ENCODE data around the gene ATAD5.
A peak's percentile ranks its signal among the peaks of the same experiment; 100 is the strongest.
"Not testable (repeated sequence)": the region's sequence is repeated elsewhere in the genome, so short reads cannot be mapped to it uniquely, and the experiment has no call there.

Gene ATAD5

DNA sequence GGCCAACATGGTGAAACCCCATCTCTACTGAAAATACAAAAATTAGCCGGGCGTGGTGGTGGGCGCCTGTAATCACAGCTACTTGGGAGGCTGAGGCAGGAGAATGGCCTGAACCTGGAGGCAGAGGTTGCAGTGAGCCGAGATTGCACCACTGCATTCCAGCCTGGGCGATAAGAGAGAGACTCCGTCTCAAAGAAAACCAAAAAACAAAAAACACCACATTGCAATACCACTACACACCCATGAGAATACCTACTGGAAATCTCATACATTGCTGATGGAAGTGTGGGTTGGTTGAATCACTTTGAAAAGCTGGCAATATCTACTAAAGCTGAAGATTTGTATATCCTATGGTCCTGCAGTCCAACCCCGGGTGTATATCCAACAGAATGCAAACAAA, 78.4 kb downstream of the ATAD5 start:
- DNase-seq (ENCODE audit: low spot score), result not testable (repeated sequence)

GRCh38 chr17:30913955-30914354, 82.2 kb downstream of the ATAD5 start:
- no peak for DNase-seq (ENCODE audit: low spot score)

- DNase-seq (ENCODE audit: low spot score), result no peak
These were observed 84.3 kb downstream of the ATAD5 start for GRCh38 chr17:30915833-30916611.

- no peak for DNase-seq (ENCODE audit: low spot score)
These were observed 85.3 kb downstream of the ATAD5 start for GRCh38 chr17:30917050-30917449.

DNA sequence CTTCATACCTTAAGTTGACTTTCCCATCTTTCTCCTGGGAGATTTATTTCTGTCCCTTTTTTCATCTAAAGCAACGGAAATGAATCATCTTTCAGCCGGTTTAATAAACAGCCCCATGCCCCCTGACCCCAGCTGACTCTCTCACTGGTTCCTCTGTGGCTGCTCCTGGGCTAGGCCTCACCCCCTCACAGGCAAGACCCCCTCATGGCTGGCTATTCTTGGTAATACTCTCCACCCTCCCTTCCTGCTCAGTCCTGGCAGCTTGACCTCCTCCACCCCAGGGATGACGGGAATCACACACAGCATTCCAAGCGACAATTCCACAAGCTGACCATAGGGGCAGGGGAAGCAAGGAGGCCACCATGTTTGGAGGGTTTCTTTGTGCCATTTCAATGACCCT, 88.5 kb downstream of the ATAD5 start:
- peak; percentile 23 for DNase-seq (ENCODE audit: low spot score)

GRCh38 chr17:30920683-30921543, 89.1 kb downstream of the ATAD5 start:
- DNase-seq (ENCODE audit: low spot score), result no peak

DNA sequence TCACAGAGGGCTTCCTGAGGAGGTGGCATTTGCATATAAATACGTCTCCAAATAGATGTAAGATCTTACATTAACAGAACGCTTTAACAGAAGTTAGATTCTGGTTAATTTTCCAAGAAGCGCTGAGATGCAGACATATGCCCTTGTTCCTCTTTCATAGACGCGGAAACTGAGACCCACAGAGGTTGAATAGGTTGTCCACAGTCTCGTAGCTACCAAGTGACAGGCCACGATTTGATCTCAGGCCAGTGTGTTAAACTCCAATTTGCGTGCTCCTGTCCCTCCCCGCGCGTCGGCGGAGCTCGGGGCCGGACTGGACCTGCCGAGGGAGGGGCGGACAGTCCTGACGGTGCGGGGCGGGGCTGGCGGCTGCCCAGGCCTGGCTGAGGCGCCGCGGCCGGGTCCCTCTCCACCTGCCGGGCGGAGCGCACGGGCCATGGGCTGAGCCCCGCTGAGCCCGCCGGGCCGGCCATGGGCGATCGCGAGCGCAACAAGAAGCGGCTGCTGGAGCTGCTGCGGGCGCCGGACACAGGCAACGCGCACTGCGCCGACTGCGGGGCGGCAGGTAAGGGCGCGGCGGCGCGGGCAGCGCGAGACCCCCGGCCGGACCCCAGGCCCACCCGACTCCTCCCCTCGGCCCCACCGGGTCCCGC, 89.9 kb downstream of the ATAD5 start, which contains the start of gene ADAP2:
Gene ADAP2, plus strand, starts transcription at position 402 of the 653 bp plus-strand sequence. Its CDS starts 70 bp downstream, at position 472.
- peak; percentile 48 for DNase-seq (ENCODE audit: low spot score)

DNA sequence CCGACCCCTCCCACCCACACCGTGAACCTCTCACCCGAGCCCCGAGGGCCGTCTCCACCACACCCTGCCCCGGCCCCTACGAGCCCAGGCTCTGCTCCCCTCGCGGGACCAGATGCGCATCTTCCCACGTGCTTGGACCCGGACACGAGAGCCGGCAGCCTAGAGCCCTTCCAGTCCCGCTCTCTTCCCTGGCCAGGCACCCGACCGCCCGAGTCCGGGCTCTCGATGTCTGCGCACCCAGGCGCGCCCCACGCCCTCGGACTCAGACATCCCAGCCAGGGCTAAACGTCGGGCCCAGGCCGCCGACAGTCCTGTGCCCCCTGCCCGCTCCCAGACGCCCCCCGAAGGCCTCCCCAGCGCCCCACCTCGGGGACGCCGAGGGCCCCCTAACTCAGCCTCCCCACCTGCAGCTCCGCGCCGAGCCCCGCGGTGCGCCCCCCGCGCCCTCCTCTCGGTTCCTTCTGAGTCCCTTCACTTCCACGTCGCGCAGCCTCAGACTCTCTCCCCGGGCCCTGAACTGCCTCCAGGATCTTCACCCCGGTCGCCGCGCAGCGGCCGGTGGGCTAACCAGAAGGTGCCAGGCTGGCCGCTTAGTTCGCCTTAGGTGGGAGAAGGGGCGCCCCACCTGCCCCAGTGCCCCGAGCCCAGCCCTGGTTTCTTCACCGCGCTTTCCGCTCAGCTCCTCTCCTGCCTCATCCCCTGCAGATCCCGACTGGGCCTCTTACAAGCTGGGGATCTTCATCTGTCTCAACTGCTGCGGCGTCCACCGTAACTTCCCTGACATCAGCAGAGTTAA, 90.7 kb downstream of the ATAD5 start:
- peak; percentile 51 for DNase-seq (ENCODE audit: low spot score)

GRCh38 chr17:30924341-30924740, 92.6 kb downstream of the ATAD5 start:
- DNase-seq (ENCODE audit: low spot score), result no peak

DNA sequence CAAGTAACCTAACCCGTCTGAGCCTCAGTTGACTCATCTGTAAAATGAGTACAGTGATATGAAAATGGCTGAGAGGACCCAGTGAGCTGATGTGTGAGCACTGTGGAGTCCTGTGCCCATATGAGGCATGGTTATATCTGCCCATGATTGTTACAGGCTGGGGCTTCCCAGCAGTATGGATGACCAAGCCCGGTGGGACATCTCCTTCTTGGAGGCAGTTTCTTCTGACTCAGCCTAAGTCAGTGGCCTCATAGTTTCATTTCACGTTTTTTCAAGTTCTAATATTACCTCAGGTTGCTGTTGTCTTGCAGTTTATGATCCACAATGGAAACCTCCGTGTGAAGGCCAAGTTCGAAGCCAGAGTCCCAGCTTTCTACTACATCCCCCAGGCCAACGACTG, 94.8 kb downstream of the ATAD5 start:
- no peak for DNase-seq (ENCODE audit: low spot score)

- no peak for DNase-seq (ENCODE audit: low spot score)
These were observed 96.0 kb downstream of the ATAD5 start for GRCh38 chr17:30927756-30928155.

DNA sequence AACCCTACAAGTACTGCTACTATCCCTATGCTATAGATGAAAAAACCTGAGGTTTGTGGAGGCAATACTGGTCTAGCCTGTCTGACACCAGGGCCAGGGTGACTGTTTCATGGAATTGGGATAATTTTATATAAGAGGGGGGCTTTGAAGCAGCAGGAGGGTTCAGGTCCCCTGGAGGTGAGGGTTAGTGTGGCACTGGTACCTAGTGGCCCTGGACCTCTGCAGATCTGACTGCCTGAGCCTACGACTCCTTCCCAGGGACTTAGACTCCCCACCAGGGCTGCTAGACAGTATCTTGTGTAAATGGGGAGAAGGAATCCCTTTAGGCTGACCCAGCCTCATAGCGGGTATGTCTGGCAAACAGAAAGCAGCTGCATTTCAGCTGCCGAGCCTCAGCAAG, 96.8 kb downstream of the ATAD5 start:
- DNase-seq (ENCODE audit: low spot score), result no peak

DNA sequence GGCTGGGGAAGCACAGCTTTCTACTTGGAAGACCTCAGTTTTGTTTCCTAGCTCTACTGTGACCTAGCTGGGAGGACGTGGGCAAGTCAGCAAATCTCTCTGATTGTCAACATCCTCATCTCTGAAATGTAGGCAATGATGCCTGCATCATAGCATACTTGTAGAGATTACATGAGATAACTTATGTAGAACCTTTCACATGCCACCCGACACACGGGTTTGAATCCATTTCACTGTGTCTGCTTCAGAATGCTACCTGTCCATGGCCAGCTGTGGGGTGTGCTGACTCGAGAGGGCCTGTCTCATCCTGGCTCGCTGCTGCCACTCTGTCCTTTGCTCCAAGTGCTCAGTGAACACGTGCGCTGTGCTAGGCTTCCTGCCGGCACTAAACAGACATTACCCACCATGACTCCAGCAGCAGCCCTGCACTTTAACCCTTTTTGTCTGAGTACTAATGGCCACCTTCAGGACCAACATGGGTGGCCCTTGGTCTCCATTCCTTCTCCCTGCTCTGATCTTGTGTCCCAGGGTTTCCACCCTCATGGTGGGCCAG, 97.4 kb downstream of the ATAD5 start:
- DNase-seq (ENCODE audit: low spot score), result no peak

DNA sequence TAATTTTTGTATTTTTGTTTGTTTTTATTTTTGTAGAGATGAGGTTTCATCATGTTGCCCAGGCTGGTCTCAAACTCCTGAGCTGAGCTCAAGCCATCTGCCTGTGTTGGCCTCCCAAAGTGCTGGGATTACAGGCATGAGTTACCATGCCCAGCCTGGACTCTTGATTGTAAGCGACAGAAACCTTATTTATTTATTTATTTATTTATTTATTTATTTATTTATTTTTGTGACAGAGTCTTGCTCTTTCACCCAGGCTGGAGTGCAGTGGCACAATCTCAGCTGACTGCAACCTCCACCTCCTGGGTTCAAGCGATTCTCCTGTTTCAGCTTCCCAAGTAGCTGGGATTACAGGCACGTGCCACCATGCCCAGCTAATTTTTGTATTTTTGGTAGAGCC, 98.1 kb downstream of the ATAD5 start:
- DNase-seq (ENCODE audit: low spot score), result not testable (repeated sequence)

DNA sequence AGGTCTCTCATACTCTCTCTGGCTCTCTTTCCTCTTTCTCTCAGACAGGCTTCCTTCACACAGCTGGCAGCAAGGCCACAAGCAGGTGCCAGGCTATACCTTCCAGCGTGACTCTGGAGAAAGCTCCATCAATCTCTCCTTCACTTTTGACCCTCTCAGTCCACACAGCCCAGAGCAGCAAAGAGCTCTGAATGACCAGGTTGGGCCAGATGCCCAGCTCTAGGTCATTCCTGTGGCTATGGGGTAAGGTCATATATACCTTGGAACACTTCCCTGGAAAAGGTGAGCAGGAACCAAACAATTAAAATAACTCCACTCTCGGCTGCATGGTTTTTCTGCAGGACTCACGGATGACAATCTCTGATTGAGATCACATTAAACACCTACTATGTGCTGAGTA, 98.7 kb downstream of the ATAD5 start:
- DNase-seq (ENCODE audit: low spot score), result no peak

DNA sequence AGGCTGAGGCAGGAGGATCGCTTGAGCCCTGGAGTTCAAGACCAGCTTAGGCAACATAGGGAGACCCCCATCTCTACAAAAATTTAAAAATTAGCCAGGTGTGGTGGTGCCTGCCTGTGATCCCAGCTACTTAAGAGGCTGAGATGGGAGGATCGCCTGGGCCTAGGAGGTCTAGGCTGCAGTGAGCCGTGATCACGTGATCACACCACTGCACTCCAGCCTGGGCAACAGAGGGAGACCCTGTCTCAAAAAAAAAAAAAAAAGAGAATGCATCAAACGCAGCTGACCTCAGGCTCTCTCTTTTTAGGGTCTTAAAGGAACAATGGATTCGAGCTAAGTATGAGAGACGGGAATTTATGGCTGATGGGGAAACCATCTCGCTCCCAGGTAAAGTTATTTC, 99.8 kb downstream of the ATAD5 start:
- DNase-seq (ENCODE audit: low spot score), result not testable (repeated sequence)

- no peak for DNase-seq (ENCODE audit: low spot score)
These were observed 102.2 kb downstream of the ATAD5 start for GRCh38 chr17:30933966-30934365.

- DNase-seq (ENCODE audit: low spot score), result no peak
These were observed 107.4 kb downstream of the ATAD5 start for GRCh38 chr17:30939051-30939689.

GRCh38 chr17:30942308-30943079, 110.7 kb downstream of the ATAD5 start:
- no peak for DNase-seq (ENCODE audit: low spot score)
